NCI-H1105 (cell line): ENCODE results near the gene TBC1D2B.

Experiments
- DNase-seq: peaks from one replicate; lab custom pipeline; 2025; lab: John Stamatoyannopoulos, UW

TBC1D2B gene

GRCh38 chr15:78072080-78072892 is 5.2 kb downstream of the TBC1D2B start:
- no peak for DNase-seq

- no peak for DNase-seq
These were observed 6.1 kb downstream of the TBC1D2B start for GRCh38 chr15:78071383-78071782.

DNA sequence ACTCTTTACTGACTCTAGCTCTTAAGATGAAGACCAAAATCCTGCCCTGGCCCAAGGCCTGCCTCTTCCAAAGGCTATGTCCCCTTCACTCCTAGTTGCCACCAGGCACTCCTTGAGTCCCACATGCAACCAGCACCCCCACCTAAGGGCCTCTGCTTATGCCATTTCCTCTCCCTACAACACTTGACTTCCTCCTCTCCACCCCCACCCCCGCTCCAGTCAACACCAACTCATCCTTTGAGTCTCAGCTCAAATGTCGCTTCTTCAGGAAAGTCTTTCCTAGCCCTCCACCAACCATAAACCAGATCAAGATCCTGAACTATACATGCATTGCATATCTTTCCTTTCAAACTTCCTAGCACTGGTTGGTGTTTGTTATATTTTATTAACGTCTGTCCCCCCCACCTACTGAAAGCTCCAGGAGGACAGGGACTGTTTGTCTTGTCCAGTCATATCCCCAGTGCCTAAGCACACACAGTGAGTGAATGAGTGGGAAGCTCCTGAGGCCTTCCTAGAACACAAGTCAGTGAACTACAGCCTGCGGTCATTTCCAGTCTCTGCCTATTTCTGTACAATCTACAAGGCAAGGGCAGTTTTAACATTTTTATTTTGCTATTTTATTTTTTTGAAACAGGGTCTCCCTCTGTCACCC is 7.3 kb downstream of the TBC1D2B start:
- DNase-seq: no peak

DNA sequence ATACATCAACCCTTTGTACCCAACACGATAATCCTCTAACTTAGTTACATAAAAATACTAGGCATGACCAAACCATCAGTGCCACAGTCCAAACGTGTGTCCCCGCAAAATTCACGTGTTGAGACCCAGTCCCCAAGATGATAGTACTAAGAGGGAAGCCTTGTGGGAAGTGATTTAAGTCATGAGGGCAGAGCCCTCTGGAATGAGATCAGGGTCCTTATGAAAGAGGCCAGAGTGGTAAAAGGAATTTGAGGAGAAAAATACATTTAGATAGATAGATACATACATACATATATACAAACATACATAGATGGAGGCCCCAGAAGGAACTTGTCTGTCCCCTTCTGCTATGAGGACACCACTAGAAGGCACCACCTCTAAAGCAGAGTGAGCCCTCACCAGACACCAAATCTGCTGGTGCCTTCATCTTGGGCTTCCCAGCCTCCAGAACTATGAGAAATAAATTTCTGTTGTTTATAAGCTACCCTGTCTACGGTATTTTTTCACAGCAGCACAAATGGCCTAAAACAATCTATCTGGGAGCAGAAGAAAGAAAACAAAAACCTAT is 8.0 kb downstream of the TBC1D2B start:
- no peak for DNase-seq

DNA sequence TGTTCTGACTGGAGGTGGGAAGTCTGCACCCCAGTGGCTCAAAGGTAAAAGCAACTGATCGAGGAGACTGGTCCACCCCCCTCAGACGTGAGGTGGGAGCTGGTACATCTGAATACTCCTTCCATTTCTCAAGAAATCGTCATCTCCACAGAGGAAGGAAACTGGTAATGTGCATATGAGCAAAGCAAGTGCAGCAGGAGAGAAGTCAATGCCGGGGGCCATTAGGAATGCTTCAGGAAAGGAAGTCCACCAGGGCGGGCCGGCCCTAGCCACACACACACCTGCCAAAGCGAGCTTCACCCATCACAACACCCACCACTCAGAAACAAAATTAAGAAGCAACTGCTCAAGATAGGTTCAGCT is 8.5 kb downstream of the TBC1D2B start:
- no peak for DNase-seq

GRCh38 chr15:78067328-78068228 is 9.9 kb downstream of the TBC1D2B start:
- no peak for DNase-seq

DNA sequence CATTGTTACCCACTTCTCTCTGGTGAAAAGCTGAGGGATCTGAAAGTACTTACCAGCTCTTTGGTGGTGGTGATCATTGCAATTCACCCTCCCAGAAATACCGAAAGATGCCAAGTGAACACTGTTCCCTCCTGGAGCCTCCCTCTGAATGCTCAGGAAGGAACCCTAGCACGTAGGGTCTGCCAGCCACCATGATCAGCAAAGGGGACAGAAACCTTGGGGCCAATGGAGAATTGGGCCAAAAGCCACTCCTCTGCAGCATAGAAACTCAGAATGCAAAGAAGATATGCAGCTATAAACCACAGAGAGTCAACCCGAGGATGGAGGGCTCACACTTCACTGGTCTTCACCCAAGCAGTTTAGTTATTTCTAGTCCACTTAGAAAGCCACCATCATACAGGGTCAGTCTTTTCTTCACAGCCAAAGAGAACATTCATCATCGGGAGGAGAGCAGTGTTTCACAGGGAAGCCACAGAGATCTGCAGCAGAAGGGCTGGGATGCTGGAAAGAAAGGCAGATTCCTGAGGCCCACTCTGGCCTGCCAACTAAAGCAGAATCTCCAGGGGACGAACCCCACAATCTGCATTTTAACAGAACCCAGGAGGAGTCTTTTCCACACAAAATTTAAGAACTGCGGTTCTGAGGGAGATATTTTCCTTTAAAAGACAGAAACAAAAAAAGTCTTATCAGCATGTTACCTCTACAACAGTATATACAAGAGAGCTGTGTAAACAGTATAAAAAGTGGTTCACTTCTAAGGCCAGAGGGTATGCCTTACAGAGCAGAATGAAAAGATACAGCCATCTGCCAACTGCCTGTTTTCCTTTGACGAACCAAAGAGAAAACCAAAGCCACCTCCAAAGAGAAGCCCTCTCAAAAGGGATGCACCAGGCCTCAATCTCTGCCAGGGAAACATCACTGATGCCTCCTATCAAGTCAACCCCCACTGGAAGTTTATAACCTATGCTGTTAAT is 11.3 kb downstream of the TBC1D2B start:
- DNase-seq: no peak

- DNase-seq: no peak
These were observed 12.1 kb downstream of the TBC1D2B start for GRCh38 chr15:78065284-78065872.

- no peak for DNase-seq
These were observed 13.0 kb downstream of the TBC1D2B start for GRCh38 chr15:78064544-78064943.

DNA sequence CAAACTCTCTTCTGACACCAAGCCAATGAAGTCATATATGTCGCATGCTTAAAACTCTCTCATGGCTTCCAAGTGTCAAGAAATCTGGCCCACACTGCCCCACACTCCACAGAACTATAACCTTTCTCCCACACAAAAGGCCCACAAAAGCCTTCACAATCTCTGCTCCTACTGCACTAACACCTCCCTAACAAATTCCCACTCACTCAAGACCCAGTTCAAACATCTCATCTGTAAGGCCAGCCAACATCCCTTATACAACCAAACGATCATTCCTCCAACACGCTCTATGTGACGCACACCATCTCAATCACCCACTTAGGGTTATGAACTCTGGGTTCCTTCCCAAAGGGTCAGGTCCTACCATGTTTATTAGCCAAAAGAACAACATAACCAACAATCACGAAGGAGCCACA is 13.5 kb downstream of the TBC1D2B start:
- no peak for DNase-seq

DNA sequence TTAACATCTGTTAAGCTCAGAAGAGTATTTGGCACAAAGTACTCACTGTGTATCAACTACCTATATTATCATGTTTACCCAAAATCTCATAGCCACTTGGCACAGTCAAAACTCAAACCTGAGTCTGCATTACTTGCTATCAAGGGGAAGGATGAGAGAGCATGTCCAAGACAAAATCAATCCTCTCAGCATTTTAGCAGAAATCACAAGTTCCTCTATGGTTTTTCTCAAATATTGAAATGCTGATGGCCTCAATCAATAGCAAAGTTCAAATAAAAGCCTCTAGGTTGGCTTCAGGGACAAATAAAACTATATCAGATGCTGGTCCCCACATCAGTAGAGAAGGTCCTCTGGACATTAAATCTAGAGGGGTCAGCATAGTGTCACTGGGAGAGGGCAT is 14.3 kb downstream of the TBC1D2B start:
- no peak for DNase-seq

DNA sequence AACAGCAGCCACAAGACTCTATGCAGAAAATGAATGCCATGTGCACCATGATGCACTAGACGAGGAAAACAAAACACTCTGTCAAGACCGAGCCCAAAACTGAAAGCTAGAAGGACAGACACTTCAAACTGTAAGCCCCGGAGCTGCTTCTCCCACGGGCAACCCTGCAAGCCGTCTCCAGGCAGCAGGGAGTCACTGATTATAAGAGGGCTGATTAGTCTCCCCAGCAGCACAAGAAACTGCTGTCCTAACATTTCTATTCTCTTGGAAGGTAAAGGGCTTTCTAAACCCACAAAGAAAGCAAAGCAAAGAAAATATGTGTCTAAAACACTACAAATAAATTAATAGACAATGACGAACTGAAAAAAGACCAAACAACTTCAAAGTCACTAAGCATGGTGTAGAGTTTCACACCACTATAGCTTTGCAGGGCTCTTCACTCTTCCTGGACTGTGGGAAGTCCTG is 15.5 kb downstream of the TBC1D2B start:
- DNase-seq: no peak

DNA sequence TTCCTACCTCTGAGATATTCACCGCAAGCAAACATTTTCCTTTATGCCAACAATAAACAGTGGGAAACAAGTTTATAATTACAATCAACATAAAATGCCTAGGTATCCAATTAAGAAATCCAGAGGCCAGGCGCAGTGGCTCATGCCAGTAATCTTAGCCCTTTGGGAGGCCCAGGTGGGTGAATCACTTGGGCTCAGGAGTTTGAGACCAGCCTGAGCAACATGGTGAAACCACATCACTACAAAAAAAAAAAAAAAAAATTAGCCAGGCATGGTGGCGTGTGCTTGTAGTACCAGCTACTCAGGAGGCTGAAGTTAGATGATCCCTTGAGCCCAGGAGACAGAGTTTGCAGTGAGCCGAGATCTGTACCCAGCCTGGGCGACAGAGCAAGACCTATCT is 17.3 kb downstream of the TBC1D2B start:
- no peak for DNase-seq

- DNase-seq: no peak
These were observed 18.2 kb downstream of the TBC1D2B start for GRCh38 chr15:78059110-78059839.

GRCh38 chr15:78058401-78058935 is 19.0 kb downstream of the TBC1D2B start:
- DNase-seq: no peak

DNA sequence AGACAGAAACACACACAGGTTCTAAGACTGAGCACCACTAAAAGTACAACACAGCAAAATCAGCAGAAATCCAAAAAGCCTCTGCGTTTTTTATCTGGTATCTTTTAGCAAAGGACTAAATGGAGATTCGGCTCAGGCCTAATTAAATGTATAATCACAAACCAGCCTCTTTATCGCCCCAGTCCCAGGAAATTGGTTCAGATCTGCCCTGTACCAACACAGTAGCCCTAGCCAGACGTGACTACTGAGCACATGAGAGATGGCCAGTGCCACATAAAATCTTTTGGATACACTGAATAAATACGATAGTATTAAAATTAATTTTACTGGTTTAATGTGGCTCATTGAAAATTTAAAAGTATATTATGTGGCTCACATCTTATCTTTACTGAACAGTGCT is 19.7 kb downstream of the TBC1D2B start:
- no peak for DNase-seq

GRCh38 chr15:78056714-78057269 is 20.7 kb downstream of the TBC1D2B start:
- no peak for DNase-seq

DNA sequence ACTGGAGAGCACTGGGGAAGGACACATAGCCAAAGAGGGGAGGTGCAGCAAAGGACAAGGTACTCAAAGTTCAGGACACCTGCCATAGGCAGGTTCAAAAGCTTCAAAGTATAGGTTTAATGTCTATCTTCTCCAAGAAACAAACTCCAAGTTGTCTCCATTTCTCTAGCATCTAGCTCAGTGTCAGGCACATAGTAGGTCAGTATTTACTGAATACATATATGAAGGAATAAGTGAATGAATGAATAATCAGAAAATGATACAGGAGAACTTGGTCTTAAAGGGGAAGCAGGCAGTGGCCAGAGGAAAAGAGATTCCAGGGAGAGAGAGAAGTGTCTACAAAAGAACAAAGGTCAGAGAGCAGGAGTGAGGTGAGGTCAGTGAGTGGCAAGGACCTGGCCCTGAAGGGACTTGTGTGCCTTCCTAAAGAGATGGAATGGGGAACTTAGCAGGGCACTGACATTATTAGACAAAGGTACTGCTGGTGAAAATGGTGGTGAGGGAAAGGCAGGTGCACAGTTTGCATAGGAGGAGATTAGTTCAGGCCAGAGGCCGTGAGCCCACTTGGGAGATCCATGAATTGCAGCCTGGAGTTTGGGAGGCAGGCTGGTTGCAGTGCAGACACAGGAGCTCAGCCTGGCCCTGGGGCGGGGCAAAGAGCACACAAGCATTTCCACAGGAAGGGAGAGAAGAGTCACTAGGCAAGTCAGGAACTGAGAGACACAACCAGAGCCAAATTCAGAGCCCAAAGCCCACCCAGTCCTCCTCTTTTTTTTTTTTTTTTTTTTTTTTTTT is 21.4 kb downstream of the TBC1D2B start:
- no peak for DNase-seq
